Endodermal cell (in vitro differentiated cells): ENCODE results near the gene PRDM10. TPM values are rescaled to one million over a fixed set of nuclear protein-coding genes. Genes with fewer than 3 reads are reported as not detected.
A peak's percentile ranks its signal among the peaks of the same experiment; 100 is the strongest.

ENCODE experiments used
- DNase-seq: peaks from one replicate; pipeline ENCODE4 v3.0.0-alpha.2; 2017
- H3K27ac ChIP-seq: 2 replicates; pipeline ENCODE4 v1.5.1; 2013; ENCODE audit warnings: mild to moderate bottlenecking, low read depth, low read length, moderate library complexity
- H3K27me3 ChIP-seq: 2 replicates; pipeline ENCODE4 v1.6.1; 2013; ENCODE audit warnings: mild to moderate bottlenecking, low read length, moderate library complexity; ENCODE audit not compliant: insufficient read depth, control insufficient read depth, poor library complexity, severe bottlenecking
- H3K36me3 ChIP-seq: 2 replicates; pipeline ENCODE4 v1.7.0; 2013; ENCODE audit warnings: mild to moderate bottlenecking, low read length, moderate library complexity; ENCODE audit not compliant: control insufficient read depth, insufficient read depth
- H3K4me1 ChIP-seq: one replicate; pipeline ENCODE4 v1.7.0; 2013; ENCODE audit warnings: low read length; ENCODE audit not compliant: control insufficient read depth, insufficient read depth
- H3K4me3 ChIP-seq: 2 replicates; pipeline ENCODE4 v1.5.1; 2013; ENCODE audit warnings: mild to moderate bottlenecking, low read length, moderate library complexity
- H3K9ac ChIP-seq: 2 replicates; pipeline ENCODE4 v1.6.1; 2013; ENCODE audit warnings: mild to moderate bottlenecking, low read length, moderate library complexity; ENCODE audit not compliant: poor library complexity, severe bottlenecking; ENCODE audit errors: extremely low read depth
- H3K9me3 ChIP-seq: 2 replicates; pipeline ENCODE4 v1.6.1; 2013; ENCODE audit warnings: mild to moderate bottlenecking, low read length, moderate library complexity; ENCODE audit not compliant: control insufficient read depth
- H3K27ac Mint-ChIP-seq: 2 replicates; pipeline ENCODE4 v1.8.0; 2020; ENCODE audit warnings: mixed read lengths
- H3K27me3 Mint-ChIP-seq: 2 replicates; pipeline ENCODE4 v1.8.0; 2021; ENCODE audit warnings: mild to moderate bottlenecking, mixed read lengths; ENCODE audit not compliant: insufficient read depth
- H3K36me3 Mint-ChIP-seq: 2 replicates; pipeline ENCODE4 v1.8.0; 2020; ENCODE audit warnings: low read depth, mixed read lengths
- H3K4me1 Mint-ChIP-seq: 2 replicates; pipeline ENCODE4 v1.8.0; 2020; ENCODE audit warnings: mixed read lengths
- H3K4me3 Mint-ChIP-seq: 2 replicates; pipeline ENCODE4 v1.8.0; 2020; ENCODE audit warnings: mild to moderate bottlenecking, moderate library complexity, mixed read lengths
- H3K9me3 Mint-ChIP-seq: 2 replicates; pipeline ENCODE4 v1.8.0; 2020; ENCODE audit warnings: mild to moderate bottlenecking, mixed read lengths
- WGBS, 2 experiments: methylation state at CpG; one replicate each; pipeline versions ENCODE4 v1.1.5 to v1.1.7; 2013; ENCODE audit warnings: missing lambda C conversion rate in 2 of 2, mixed read lengths in 1 of 2; ENCODE audit not compliant: insufficient coverage in 1 of 2, insufficient read length in 1 of 2; 5-methylcytosine and 5-hydroxymethylcytosine counted together
- long read RNA-seq, 4 experiments: library from polyadenylated mRNA in 2 of 4; library from RNA in 1 of 4; library from capped mRNA in 1 of 4; stranded (forward) in 3 of 4; unstranded in 1 of 4; transcript quantifications; one replicate each; pipeline ENCODE4 v2.0.0, GENCODE V29; 2020 to 2021; ENCODE audit warnings: inconsistent platforms in 1 of 4
- polyA plus RNA-seq, 2 experiments: library from polyadenylated mRNA; stranded (reverse); fragments of 50-300 nt; gene quantifications; one replicate each; pipeline ENCODE4 v1.2.3, GENCODE V29; 2013
- total RNA-seq, 2 donors: library from RNA; stranded (reverse); fragmentation: NEBNext Ultra II Directional in 1 of 2; extraction: Animal tissue kit (Norgen Biotek cat#: 25700) in 1 of 2; gene quantifications; 2 replicates in 1 of 2; 3 replicates in 1 of 2; pipeline ENCODE4 v1.2.1, GENCODE V29; 2021
- TF ChIP-seq, protein P1 (sequence below): fragments of 200-600 bp; sonication (generic); conservative IDR thresholded peaks from 2 replicates; pipeline ENCODE4 v1.5.0; 2021; ENCODE audit warnings: antibody characterized with exemption, mild to moderate bottlenecking

PRDM10 gene, protein sequence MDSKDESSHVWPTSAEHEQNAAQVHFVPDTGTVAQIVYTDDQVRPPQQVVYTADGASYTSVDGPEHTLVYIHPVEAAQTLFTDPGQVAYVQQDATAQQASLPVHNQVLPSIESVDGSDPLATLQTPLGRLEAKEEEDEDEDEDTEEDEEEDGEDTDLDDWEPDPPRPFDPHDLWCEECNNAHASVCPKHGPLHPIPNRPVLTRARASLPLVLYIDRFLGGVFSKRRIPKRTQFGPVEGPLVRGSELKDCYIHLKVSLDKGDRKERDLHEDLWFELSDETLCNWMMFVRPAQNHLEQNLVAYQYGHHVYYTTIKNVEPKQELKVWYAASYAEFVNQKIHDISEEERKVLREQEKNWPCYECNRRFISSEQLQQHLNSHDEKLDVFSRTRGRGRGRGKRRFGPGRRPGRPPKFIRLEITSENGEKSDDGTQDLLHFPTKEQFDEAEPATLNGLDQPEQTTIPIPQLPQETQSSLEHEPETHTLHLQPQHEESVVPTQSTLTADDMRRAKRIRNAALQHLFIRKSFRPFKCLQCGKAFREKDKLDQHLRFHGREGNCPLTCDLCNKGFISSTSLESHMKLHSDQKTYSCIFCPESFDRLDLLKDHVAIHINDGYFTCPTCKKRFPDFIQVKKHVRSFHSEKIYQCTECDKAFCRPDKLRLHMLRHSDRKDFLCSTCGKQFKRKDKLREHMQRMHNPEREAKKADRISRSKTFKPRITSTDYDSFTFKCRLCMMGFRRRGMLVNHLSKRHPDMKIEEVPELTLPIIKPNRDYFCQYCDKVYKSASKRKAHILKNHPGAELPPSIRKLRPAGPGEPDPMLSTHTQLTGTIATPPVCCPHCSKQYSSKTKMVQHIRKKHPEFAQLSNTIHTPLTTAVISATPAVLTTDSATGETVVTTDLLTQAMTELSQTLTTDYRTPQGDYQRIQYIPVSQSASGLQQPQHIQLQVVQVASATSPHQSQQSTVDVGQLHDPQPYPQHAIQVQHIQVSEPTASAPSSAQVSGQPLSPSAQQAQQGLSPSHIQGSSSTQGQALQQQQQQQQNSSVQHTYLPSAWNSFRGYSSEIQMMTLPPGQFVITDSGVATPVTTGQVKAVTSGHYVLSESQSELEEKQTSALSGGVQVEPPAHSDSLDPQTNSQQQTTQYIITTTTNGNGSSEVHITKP
- 10 to 100 TPM; 15.9 to 16.4 TPM for total RNA-seq
- polyA plus RNA-seq (2013, experiment 1 of 2): 9.9 TPM
- 9.7 TPM for polyA plus RNA-seq (2013, experiment 2 of 2)
- long read RNA-seq, experiment 1, partial matches to known transcripts: 0 of 2 reads
- long read RNA-seq, experiment 1, other reads (novel, unspliced or antisense): 2 of 2 reads
- long read RNA-seq, experiment 2, full-length matches to known transcripts: 1 of 6 reads
- long read RNA-seq, experiment 2, partial matches to known transcripts: 2 of 6 reads
- long read RNA-seq, experiment 2, other reads (novel, unspliced or antisense): 3 of 6 reads
- long read RNA-seq, experiment 3, full-length matches to known transcripts: 5 of 19 reads
- long read RNA-seq, experiment 3, partial matches to known transcripts: 9 of 19 reads
- long read RNA-seq, experiment 3, other reads (novel, unspliced or antisense): 5 of 19 reads
- long read RNA-seq, experiment 4, partial matches to known transcripts: 1 of 2 reads
- long read RNA-seq, experiment 4, other reads (novel, unspliced or antisense): 1 of 2 reads

DNA sequence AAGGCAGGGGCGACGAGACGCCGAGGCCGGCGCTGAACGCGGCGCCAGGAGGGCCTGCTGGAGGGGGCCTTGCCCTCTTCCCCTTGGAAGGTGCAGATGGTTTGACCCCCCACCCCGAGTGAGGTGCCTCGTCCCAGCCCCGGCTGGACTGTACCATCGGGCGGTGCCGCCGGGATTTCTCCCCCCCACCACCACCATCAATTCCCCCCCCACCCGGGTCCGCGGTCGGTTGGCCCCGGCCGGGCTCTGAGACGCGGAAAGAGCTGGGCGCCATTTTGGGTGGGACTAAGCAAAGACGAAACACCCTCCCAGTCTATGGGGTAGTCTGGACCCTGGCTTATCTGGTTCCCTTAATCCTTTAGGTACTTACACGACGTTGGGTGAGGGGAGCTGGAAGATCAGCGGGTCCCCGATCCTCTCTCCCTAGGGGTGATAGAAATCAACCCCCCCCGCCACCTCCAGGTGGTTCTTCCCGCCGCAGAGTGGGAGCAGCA lies at the start of gene PRDM10:
Gene PRDM10, minus strand, starts transcription at position 484 of the 494 bp plus-strand sequence. CDS start 41,871 bp downstream, outside the sequence.
- peaks cover 6% of the 10 kb centered on the region for H3K36me3 Mint-ChIP-seq
- Histone ChIP-seq H3K36me3 (peaks cover 5% of the 10 kb centered on the region), H3K4me1 (peaks cover 3% of the 10 kb centered on the region), H3K27ac (peak within 1 kb of the TSS; percentile 100), H3K27me3 (no peaks in the 10 kb centered on the region), H3K4me3 (peak within 1 kb of the TSS; percentile 90), H3K9ac (peak within 1 kb of the TSS; percentile 96), H3K9me3 (peaks cover 9% of the 10 kb centered on the region)
- H3K4me3 Mint-ChIP-seq: peak within 1 kb of the TSS; percentile 76
- 0% methylated on average over 2 to 33 of the region's 33 CpGs for WGBS, 2 experiments
- TF ChIP-seq, protein P1, sequence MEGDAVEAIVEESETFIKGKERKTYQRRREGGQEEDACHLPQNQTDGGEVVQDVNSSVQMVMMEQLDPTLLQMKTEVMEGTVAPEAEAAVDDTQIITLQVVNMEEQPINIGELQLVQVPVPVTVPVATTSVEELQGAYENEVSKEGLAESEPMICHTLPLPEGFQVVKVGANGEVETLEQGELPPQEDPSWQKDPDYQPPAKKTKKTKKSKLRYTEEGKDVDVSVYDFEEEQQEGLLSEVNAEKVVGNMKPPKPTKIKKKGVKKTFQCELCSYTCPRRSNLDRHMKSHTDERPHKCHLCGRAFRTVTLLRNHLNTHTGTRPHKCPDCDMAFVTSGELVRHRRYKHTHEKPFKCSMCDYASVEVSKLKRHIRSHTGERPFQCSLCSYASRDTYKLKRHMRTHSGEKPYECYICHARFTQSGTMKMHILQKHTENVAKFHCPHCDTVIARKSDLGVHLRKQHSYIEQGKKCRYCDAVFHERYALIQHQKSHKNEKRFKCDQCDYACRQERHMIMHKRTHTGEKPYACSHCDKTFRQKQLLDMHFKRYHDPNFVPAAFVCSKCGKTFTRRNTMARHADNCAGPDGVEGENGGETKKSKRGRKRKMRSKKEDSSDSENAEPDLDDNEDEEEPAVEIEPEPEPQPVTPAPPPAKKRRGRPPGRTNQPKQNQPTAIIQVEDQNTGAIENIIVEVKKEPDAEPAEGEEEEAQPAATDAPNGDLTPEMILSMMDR: no peak
- H3K27ac Mint-ChIP-seq: peak within 1 kb of the TSS; percentile 100
- H3K4me1 Mint-ChIP-seq: peaks cover 10% of the 10 kb centered on the region
- peaks cover 1% of the 10 kb centered on the region for H3K9me3 Mint-ChIP-seq
- DNase-seq: peak; percentile 95
- H3K27me3 Mint-ChIP-seq: no peaks in the 10 kb centered on the region

DNA sequence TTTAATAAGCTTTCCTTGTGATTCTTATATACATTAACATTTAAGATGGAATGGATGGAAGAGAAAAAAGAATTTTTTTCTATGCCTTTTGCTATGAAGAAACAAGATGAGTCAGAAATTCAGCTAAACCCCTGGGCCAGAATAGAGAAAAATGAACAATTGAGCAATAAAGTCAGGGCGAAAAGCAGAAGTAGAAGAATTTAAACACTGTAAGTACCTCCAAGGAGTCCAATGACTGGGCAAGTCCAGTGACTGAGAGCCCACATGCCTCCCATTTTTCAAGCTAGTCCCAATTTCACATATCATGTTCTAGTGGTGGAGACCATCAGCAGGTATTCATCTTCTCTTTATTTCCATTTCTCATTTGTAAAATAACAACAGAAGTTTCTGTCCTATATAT lies 48.4 kb upstream of the PRDM10 start:
- peaks cover 11% of the 10 kb centered on the region for H3K9me3 ChIP-seq
- no peaks in the 10 kb centered on the region for H3K36me3 ChIP-seq
- H3K27ac ChIP-seq: no peak overlapping the region
- H3K9ac ChIP-seq: no peak overlapping the region
- Mint-ChIP-seq H3K9me3 (no peaks in the 10 kb centered on the region), H3K27ac (no peak overlapping the region), H3K4me3 (no peak overlapping the region), H3K4me1 (peaks cover 3% of the 10 kb centered on the region), H3K36me3 (no peaks in the 10 kb centered on the region), H3K27me3 (no peaks in the 10 kb centered on the region)
- H3K27me3 ChIP-seq: no peaks in the 10 kb centered on the region
- no peak overlapping the region for H3K4me3 ChIP-seq
- TF ChIP-seq, protein P1: no peak
- 92 to 100% methylated on average over 1 of the region's 1 CpG for WGBS, 2 experiments
- H3K4me1 ChIP-seq: no peaks in the 10 kb centered on the region
- no peak for DNase-seq
